Fibroblast of lung (primary cell): Measurements from ENCODE around the gene LHFPL4. TPM values are rescaled to one million over a fixed set of nuclear protein-coding genes. Genes with fewer than 3 reads are reported as not detected.

Source experiments
- DNase-seq, 2 donors: peaks; one replicate each; pipeline versions ENCODE4 v3.0.0 to v3.0.0-alpha.2; 2010; ENCODE audit warnings: low read depth in 2 of 2
- H2AFZ ChIP-seq: 2 replicates; pipeline ENCODE4 v1.5.1; 2012; ENCODE audit warnings: low read length, control low read depth, inconsistent platforms
- H3K27ac ChIP-seq: 2 replicates; pipeline ENCODE4 v1.5.1; 2011; ENCODE audit warnings: low read length, control low read depth; ENCODE audit not compliant: insufficient read depth
- H3K27me3 ChIP-seq: 2 replicates; pipeline ENCODE4 v1.5.1; 2011; ENCODE audit warnings: mild to moderate bottlenecking, low read length; ENCODE audit not compliant: control insufficient read depth, insufficient read depth
- H3K36me3 ChIP-seq: 2 replicates; pipeline ENCODE4 v1.5.1; 2011; ENCODE audit warnings: low read length; ENCODE audit not compliant: control insufficient read depth, insufficient read depth
- H3K4me1 ChIP-seq: 2 replicates; pipeline ENCODE4 v1.5.1; 2011; ENCODE audit warnings: low read length; ENCODE audit not compliant: control insufficient read depth, insufficient read depth; ENCODE audit errors: extremely low read depth
- H3K4me2 ChIP-seq: 2 replicates; pipeline ENCODE4 v1.5.1; 2011; ENCODE audit warnings: low read length, control low read depth; ENCODE audit not compliant: insufficient read depth; ENCODE audit errors: extremely low read depth
- H3K4me3 ChIP-seq, 4 experiments: fragments of 200-600 bp in 1 of 4; sonication (generic) in 1 of 4; replicated peaks in 1 of 4; 2 replicates each; pipeline ENCODE4 v1.5.1; 2011 to 2016; ENCODE audit warnings: low read length in 4 of 4, low read depth in 3 of 4, mild to moderate bottlenecking in 3 of 4, control low read depth in 2 of 4, inconsistent platforms in 1 of 4, mixed read lengths in 1 of 4; ENCODE audit not compliant: insufficient read depth in 1 of 4; ENCODE audit errors: control extremely low read depth in 1 of 4
- H3K79me2 ChIP-seq: 2 replicates; pipeline ENCODE4 v1.5.1; 2012; ENCODE audit warnings: mild to moderate bottlenecking, low read length, inconsistent platforms; ENCODE audit not compliant: control insufficient read depth, insufficient read depth
- H3K9ac ChIP-seq: 2 replicates; pipeline ENCODE4 v1.5.1; 2011; ENCODE audit warnings: mild to moderate bottlenecking, low read length, control low read depth; ENCODE audit not compliant: insufficient read depth
- H3K9me3 ChIP-seq: 2 replicates; pipeline ENCODE4 v1.5.1; 2012; ENCODE audit warnings: low read depth, low read length; ENCODE audit not compliant: control insufficient read depth, insufficient read depth
- H4K20me1 ChIP-seq: 2 replicates; pipeline ENCODE4 v1.5.1; 2011; ENCODE audit warnings: low read length; ENCODE audit not compliant: control insufficient read depth, insufficient read depth; ENCODE audit errors: extremely low read depth
- CTCF ChIP-seq, 2 donors: IDR thresholded peaks in 1 of 2; conservative IDR thresholded peaks in 1 of 2; 1 replicate in 1 of 2; 2 replicates in 1 of 2; pipeline ENCODE4 v1.5.1; 2011 to 2012; ENCODE audit warnings: low read length in 2 of 2, control low read depth in 1 of 2, inconsistent platforms in 1 of 2, low read depth in 1 of 2, mild to moderate bottlenecking in 1 of 2
- EZH2 ChIP-seq: IDR thresholded peaks from 2 replicates; pipeline ENCODE4 v1.5.1; 2012; ENCODE audit warnings: low read length, control low read depth, mild to moderate bottlenecking; ENCODE audit errors: missing control alignments
- polyA plus RNA-seq, 2 donors: library from polyadenylated mRNA; depleted of rRNA in 1 of 2; stranded (reverse) in 1 of 2; unstranded in 1 of 2; fragments of >200 nt; gene quantifications; 2 replicates each; pipeline ENCODE4 v1.2.1, GENCODE V29; 2011 to 2012; ENCODE audit warnings: missing spikeins in 1 of 2
- total RNA-seq: library from RNA; depleted of rRNA; stranded (reverse); fragments of >200 nt; gene quantifications from 2 replicates; pipeline ENCODE4 v1.2.1, GENCODE V29; 2014

The LHFPL4 gene
- total and polyA plus RNA-seq, 2 donors (not counting 1 experiment from before 2014, with no cell fraction given) = 0.01 to 0.17 TPM

- Histone ChIP-seq H3K79me2 (no peaks in the 10 kb centered on the region), H3K9me3 (no peaks in the 10 kb centered on the region), H4K20me1 (no peaks in the 10 kb centered on the region), H3K27ac (no peak overlapping the region), H3K4me1 (no peaks in the 10 kb centered on the region), H3K4me3 (no peak overlapping the region), H3K9ac (no peak overlapping the region), H3K27me3 (no peaks in the 10 kb centered on the region), H3K36me3 (peaks cover 32% of the 10 kb centered on the region), H3K4me2 (no peak overlapping the region), H2AFZ (no peak overlapping the region)
- TF ChIP-seq EZH2 = no peak
- TF ChIP-seq CTCF (conservative IDR thresholded peaks at IDR 0.05 in 1 of 2, IDR thresholded peaks at IDR 0.05 in 1 of 2; ENCODE audit: low read depth in 1 of 2, low read length in 2 of 2) = no peak
- DNase-seq = no peak
These were observed 76.7 kb downstream of the LHFPL4 start for GRCh38 chr3:9476935-9477334.

GRCh38 chr3:9474482-9474881 is 79.1 kb downstream of the LHFPL4 start:
- no peak overlapping the region for H2AFZ ChIP-seq
- H3K79me2 ChIP-seq = peaks cover 8% of the 10 kb centered on the region
- no peaks in the 10 kb centered on the region for H3K4me1 ChIP-seq
- H3K27me3 ChIP-seq = no peaks in the 10 kb centered on the region
- TF ChIP-seq EZH2 (no peak), CTCF (conservative IDR thresholded peaks at IDR 0.05 in 1 of 2, IDR thresholded peaks at IDR 0.05 in 1 of 2; ENCODE audit: low read depth in 1 of 2, low read length in 2 of 2) (no peak)
- H4K20me1 ChIP-seq = no peaks in the 10 kb centered on the region
- H3K4me2 ChIP-seq = no peak overlapping the region
- H3K4me3 ChIP-seq = no peak overlapping the region
- no peaks in the 10 kb centered on the region for H3K9me3 ChIP-seq
- no peak overlapping the region for H3K9ac ChIP-seq
- H3K27ac ChIP-seq = no peak overlapping the region
- DNase-seq = no peak
- peaks cover 38% of the 10 kb centered on the region for H3K36me3 ChIP-seq

- H3K79me2 ChIP-seq = peaks cover 9% of the 10 kb centered on the region
- H3K27ac ChIP-seq = no peak overlapping the region
- no peaks in the 10 kb centered on the region for H3K9me3 ChIP-seq
- no peak for DNase-seq
- H3K36me3 ChIP-seq = peaks cover 38% of the 10 kb centered on the region
- no peak for TF ChIP-seq EZH2
- no peak for TF ChIP-seq CTCF (conservative IDR thresholded peaks at IDR 0.05 in 1 of 2, IDR thresholded peaks at IDR 0.05 in 1 of 2; ENCODE audit: low read depth in 1 of 2, low read length in 2 of 2)
- no peak overlapping the region for H3K9ac ChIP-seq
- H4K20me1 ChIP-seq = no peaks in the 10 kb centered on the region
- no peaks in the 10 kb centered on the region for H3K4me1 ChIP-seq
- no peak overlapping the region for H2AFZ ChIP-seq
- no peak overlapping the region for H3K4me2 ChIP-seq
- no peak overlapping the region for H3K4me3 ChIP-seq
- no peaks in the 10 kb centered on the region for H3K27me3 ChIP-seq
These were observed 80.0 kb downstream of the LHFPL4 start for GRCh38 chr3:9473496-9474065.
